Gastroesophageal sphincter (tissue), 3 donors: ENCODE data around the gene KCNMA1.

Experiments
- CTCF ChIP-seq, 4 experiments: fragments of 200-600 bp in 2 of 4; fragments of 450-650 bp in 2 of 4; sonication (generic) in 1 of 4; IDR thresholded peaks; one replicate each; pipeline ENCODE4 v1.5.1; 2017 to 2019; ENCODE audit warnings: antibody characterized with exemption in 4 of 4, mild to moderate bottlenecking in 2 of 4, moderate library complexity in 2 of 4
- POLR2A ChIP-seq, 2 donors: fragments of 450-650 bp; IDR thresholded peaks; one replicate each; pipeline ENCODE4 v1.6.1; 2017; ENCODE audit warnings: antibody characterized with exemption in 2 of 2, mild to moderate bottlenecking in 2 of 2, moderate library complexity in 1 of 2

- no peak for TF ChIP-seq POLR2A (IDR thresholded peaks at IDR 0.05)
- TF ChIP-seq CTCF (IDR thresholded peaks at IDR 0.05), result peak; percentile 48 to 86 (median 76)
Measured at GRCh38 chr10:77391605-77392235, 245.9 kb downstream of the KCNMA1 start.
